Measurements from ENCODE around the gene HCRTR2.
"Not testable (repeated sequence)": the region's sequence is repeated elsewhere in the genome, so short reads cannot be mapped to it uniquely, and the experiment has no call there.

The HCRTR2 gene

GRCh38 chr6:55174211-55175026, at the start of gene HCRTR2:
Gene HCRTR2, plus strand, starts transcription at chr6:55174515. Its CDS starts 73 bp downstream, at chr6:55174588.
- DNase-seq, result no peak

- no peak for DNase-seq
These were observed 43.5 kb upstream of the HCRTR2 start for GRCh38 chr6:55130806-55131324.

GRCh38 chr6:55131616-55132015, 42.7 kb upstream of the HCRTR2 start:
- DNase-seq, result no peak

- DNase-seq, result no peak
These were observed 37.4 kb upstream of the HCRTR2 start for GRCh38 chr6:55136916-55137315.

GRCh38 chr6:55137929-55138693, 36.2 kb upstream of the HCRTR2 start:
- DNase-seq, result no peak

- no peak for DNase-seq
These were observed 32.7 kb upstream of the HCRTR2 start for GRCh38 chr6:55141611-55142010.

- no peak for DNase-seq
These were observed 31.7 kb upstream of the HCRTR2 start for GRCh38 chr6:55142610-55143009.

GRCh38 chr6:55153284-55153683, 21.0 kb upstream of the HCRTR2 start:
- no peak for DNase-seq

GRCh38 chr6:55158784-55159183, 15.5 kb upstream of the HCRTR2 start:
- not testable (repeated sequence) for DNase-seq

GRCh38 chr6:55167860-55168259, 6.5 kb upstream of the HCRTR2 start:
- DNase-seq, result no peak

- no peak for DNase-seq
These were observed 1.0 kb downstream of the HCRTR2 start for GRCh38 chr6:55175078-55176049.

GRCh38 chr6:55176958-55177357, 2.6 kb downstream of the HCRTR2 start:
- DNase-seq, result no peak

GRCh38 chr6:55180258-55180657, 5.9 kb downstream of the HCRTR2 start:
- no peak for DNase-seq

GRCh38 chr6:55182016-55182650, 7.8 kb downstream of the HCRTR2 start:
- DNase-seq, result no peak

- DNase-seq, result no peak
These were observed 10.6 kb downstream of the HCRTR2 start for GRCh38 chr6:55184782-55185530.

GRCh38 chr6:55198715-55199114, 24.4 kb downstream of the HCRTR2 start:
- DNase-seq, result no peak

- DNase-seq, result no peak
These were observed 24.9 kb downstream of the HCRTR2 start for GRCh38 chr6:55199239-55199638.

GRCh38 chr6:55208478-55209458, 34.5 kb downstream of the HCRTR2 start:
- DNase-seq, result no peak

GRCh38 chr6:55210952-55211351, 36.6 kb downstream of the HCRTR2 start:
- no peak for DNase-seq

- DNase-seq, result no peak
These were observed 37.8 kb downstream of the HCRTR2 start for GRCh38 chr6:55212156-55212555.
